Activated T-cell treated with anti-CD3 and anti-CD28 coated beads, Interleukin-2, amount 50 U/mL, for 72 hours (primary cell): ENCODE results near the gene IQGAP2. TPM values are rescaled to one million over a fixed set of nuclear protein-coding genes. Genes with fewer than 3 reads are reported as not detected.

Experiments
- ATAC-seq, 2 donors: fragments of 150-1000 bp; cut with Tn5 transposase; replicated peaks in 1 of 2; 2 replicates each; pipeline ENCODE4 v1.10.0; 2021; ENCODE audit warnings: moderate library complexity in 2 of 2, mild to moderate bottlenecking in 1 of 2
- DNase-seq, 2 donors: peaks; one replicate each; pipeline ENCODE4 v3.0.0; 2021 to 2022; ENCODE audit warnings: mixed read lengths in 1 of 2
- H3K27ac Mint-ChIP-seq: one replicate; pipeline ENCODE4 v1.8.0; 2022; ENCODE audit warnings: mild to moderate bottlenecking, moderate library complexity, mixed read lengths
- H3K27me3 Mint-ChIP-seq: one replicate; pipeline ENCODE4 v1.8.0; 2022; ENCODE audit warnings: low read depth, mixed read lengths
- H3K36me3 Mint-ChIP-seq, 2 donors: one replicate each; pipeline ENCODE4 v1.8.0; 2022; ENCODE audit warnings: mixed read lengths in 2 of 2, mild to moderate bottlenecking in 1 of 2; ENCODE audit not compliant: insufficient read depth in 2 of 2
- H3K4me1 Mint-ChIP-seq: one replicate; pipeline ENCODE4 v1.8.0; 2022; ENCODE audit warnings: low read depth, mixed read lengths
- H3K4me3 Mint-ChIP-seq, 2 donors: one replicate each; pipeline ENCODE4 v1.8.0; 2022; ENCODE audit warnings: mild to moderate bottlenecking in 2 of 2, mixed read lengths in 2 of 2, moderate library complexity in 2 of 2
- H3K9me3 Mint-ChIP-seq, 2 donors: one replicate each; pipeline ENCODE4 v1.8.0; 2022; ENCODE audit warnings: mixed read lengths in 2 of 2
- total RNA-seq, 2 donors: library from RNA; stranded (reverse); gene quantifications; one replicate each; pipeline ENCODE4 v1.2.3, GENCODE V29; 2022

The IQGAP2 gene
- total RNA-seq, 2 donors from 2014 or later: 78.0 to 108 TPM

DNA sequence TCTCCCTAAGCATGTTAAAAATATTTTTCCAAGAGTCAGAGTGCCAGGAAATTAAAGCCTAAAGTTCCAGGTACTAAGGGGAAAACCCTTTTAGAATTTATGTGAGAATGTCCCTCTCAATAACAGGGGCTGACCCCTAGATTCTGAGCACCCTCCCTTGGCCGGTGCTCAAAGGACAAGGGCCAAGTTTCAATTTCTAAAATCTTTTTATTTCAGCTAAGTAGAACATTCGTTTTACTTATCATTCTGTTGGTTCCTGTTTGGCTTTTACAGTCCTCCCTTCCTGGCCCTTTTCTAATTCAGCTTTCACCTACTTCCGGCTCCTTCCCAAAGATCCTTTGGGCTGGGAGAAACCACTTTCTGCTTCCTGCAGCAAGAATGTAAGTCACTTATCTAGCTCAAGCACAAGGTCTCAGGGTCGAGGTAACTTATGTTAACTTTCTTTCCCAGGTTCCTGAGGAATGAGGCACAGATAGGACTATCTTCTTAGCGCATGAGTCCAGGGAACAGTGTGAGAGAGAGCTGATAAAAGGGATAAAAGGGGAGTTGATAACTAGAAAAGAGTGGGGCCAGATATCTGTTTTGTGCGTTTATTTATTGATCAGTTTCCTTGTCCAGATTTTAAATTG, 254.7 kb downstream of the IQGAP2 start:
- DNase-seq: no peak
- Mint-ChIP-seq H3K4me1 (peaks cover 4% of the 10 kb centered on the region), H3K27ac (peak overlapping the region; percentile 32), H3K27me3 (no peaks in the 10 kb centered on the region), H3K36me3 (peaks cover 7 to 12% of the 10 kb centered on the region in 2 donors), H3K9me3 (no peaks in the 10 kb centered on the region), H3K4me3 (no peak overlapping the region)
- ATAC-seq: no peak

- Mint-ChIP-seq H3K4me3 (no peak overlapping the region), H3K4me1 (no peaks in the 10 kb centered on the region), H3K9me3 (no peaks in the 10 kb centered on the region), H3K27me3 (no peaks in the 10 kb centered on the region), H3K36me3 (peaks cover 4 to 10% of the 10 kb centered on the region in 2 donors), H3K27ac (no peak overlapping the region)
- DNase-seq: no peak
- no peak for ATAC-seq
Measured at GRCh38 chr5:76660360-76660759, 257.3 kb downstream of the IQGAP2 start.

DNA sequence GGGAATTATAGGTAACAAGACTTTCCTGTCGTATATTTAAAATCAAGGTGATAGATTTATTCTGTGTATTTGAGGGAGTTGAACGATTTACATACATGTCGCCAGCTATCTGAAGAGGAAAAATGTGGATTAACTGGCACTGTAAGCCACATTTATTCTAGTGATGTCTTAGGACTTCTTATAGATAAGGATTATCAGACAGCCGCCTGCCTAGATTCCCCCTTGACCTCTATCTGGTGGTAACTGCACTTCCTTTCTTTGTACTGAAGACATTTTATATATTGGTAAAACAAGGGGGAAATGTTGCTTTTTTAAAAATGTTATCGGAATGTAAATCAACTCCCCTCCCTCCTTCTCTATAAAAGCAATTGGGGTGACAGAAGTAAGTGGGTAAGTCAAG, 259.4 kb downstream of the IQGAP2 start:
- Mint-ChIP-seq H3K9me3 (no peaks in the 10 kb centered on the region), H3K4me1 (no peaks in the 10 kb centered on the region), H3K27me3 (no peaks in the 10 kb centered on the region), H3K4me3 (no peak overlapping the region), H3K36me3 (peaks cover 4 to 11% of the 10 kb centered on the region in 2 donors), H3K27ac (peak overlapping the region; percentile 40)
- ATAC-seq (no peak), DNase-seq (no peak)

DNA sequence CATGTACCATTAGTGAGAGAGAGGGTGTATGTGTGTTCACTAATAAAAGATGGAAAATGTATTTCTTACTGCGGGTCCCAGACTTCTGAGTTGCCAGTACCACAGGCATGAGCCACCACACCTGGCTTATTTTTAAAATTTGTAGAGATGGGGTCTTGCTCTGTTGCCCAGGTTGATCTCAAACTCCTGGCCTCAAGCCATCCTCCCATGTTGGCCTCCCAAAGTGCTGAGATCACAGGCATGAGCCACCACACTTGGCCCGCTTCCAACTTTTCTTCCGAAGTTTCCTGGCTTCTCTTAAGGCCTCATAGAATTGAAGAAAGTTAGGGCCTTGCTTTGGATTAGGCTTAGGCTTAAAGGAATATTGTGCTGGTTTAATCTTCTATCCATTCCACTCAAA, 260.5 kb downstream of the IQGAP2 start:
- ATAC-seq (no peak), DNase-seq (no peak)
- H3K36me3 Mint-ChIP-seq: peaks cover 3 to 14% of the 10 kb centered on the region in 2 donors
- no peak overlapping the region for H3K27ac Mint-ChIP-seq
- no peaks in the 10 kb centered on the region for H3K4me1 Mint-ChIP-seq
- H3K4me3 Mint-ChIP-seq: no peak overlapping the region
- no peaks in the 10 kb centered on the region for H3K9me3 Mint-ChIP-seq
- no peaks in the 10 kb centered on the region for H3K27me3 Mint-ChIP-seq

DNA sequence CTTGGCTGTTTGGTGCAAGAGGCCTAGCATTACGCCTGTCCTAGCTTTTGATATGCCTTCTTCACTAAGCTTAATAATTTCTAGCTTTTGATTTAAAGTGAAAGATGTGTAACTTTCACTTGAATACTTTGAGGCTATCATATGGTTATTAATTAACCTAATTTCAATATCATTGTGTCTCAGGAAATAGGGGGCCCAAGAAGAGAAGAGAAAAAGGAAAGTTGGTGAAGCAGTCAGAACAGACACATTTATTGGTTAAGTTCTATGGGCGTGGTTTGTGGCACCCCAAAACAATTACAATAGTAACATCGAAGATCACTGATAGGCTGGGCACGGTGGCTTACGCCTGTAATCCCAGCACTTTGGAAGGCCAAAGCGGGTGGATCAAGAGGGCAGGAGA, 261.0 kb downstream of the IQGAP2 start:
- H3K4me3 Mint-ChIP-seq: no peak overlapping the region
- peaks cover 3 to 14% of the 10 kb centered on the region in 2 donors for H3K36me3 Mint-ChIP-seq
- no peaks in the 10 kb centered on the region for H3K4me1 Mint-ChIP-seq
- no peak for DNase-seq
- H3K9me3 Mint-ChIP-seq: no peaks in the 10 kb centered on the region
- H3K27me3 Mint-ChIP-seq: no peaks in the 10 kb centered on the region
- ATAC-seq: no peak
- H3K27ac Mint-ChIP-seq: no peak overlapping the region

GRCh38 chr5:76667495-76667894, 264.4 kb downstream of the IQGAP2 start:
- peaks cover 7 to 18% of the 10 kb centered on the region in 2 donors for H3K36me3 Mint-ChIP-seq
- H3K9me3 Mint-ChIP-seq: no peaks in the 10 kb centered on the region
- H3K4me3 Mint-ChIP-seq: no peak overlapping the region
- H3K27ac Mint-ChIP-seq: no peak overlapping the region
- H3K4me1 Mint-ChIP-seq: no peaks in the 10 kb centered on the region
- H3K27me3 Mint-ChIP-seq: no peaks in the 10 kb centered on the region
- no peak for ATAC-seq
- no peak for DNase-seq

GRCh38 chr5:76669245-76669644, 266.2 kb downstream of the IQGAP2 start:
- H3K27me3 Mint-ChIP-seq: no peaks in the 10 kb centered on the region
- H3K36me3 Mint-ChIP-seq: peaks cover 7 to 13% of the 10 kb centered on the region in 2 donors
- H3K4me1 Mint-ChIP-seq: no peaks in the 10 kb centered on the region
- DNase-seq (no peak), ATAC-seq (no peak)
- H3K27ac Mint-ChIP-seq: no peak overlapping the region
- no peaks in the 10 kb centered on the region for H3K9me3 Mint-ChIP-seq
- H3K4me3 Mint-ChIP-seq: no peak overlapping the region

GRCh38 chr5:76670508-76670907, 267.4 kb downstream of the IQGAP2 start:
- no peak for DNase-seq
- peak overlapping the region; percentile 29 for H3K27ac Mint-ChIP-seq

GRCh38 chr5:76672242-76672641, 269.2 kb downstream of the IQGAP2 start:
- H3K36me3 Mint-ChIP-seq: peaks cover 7 to 21% of the 10 kb centered on the region in 2 donors
- no peak for ATAC-seq

More at GRCh38 chr5:76670508-76670907, 267.4 kb downstream of the IQGAP2 start:
- Mint-ChIP-seq H3K36me3 (peaks cover 7 to 16% of the 10 kb centered on the region in 2 donors), H3K4me3 (no peak overlapping the region), H3K4me1 (no peaks in the 10 kb centered on the region), H3K27me3 (no peaks in the 10 kb centered on the region), H3K9me3 (no peaks in the 10 kb centered on the region)
- ATAC-seq: no peak

GRCh38 chr5:76673125-76673524, 270.0 kb downstream of the IQGAP2 start:
- Mint-ChIP-seq H3K27ac (no peak overlapping the region), H3K4me1 (no peaks in the 10 kb centered on the region), H3K27me3 (no peaks in the 10 kb centered on the region), H3K4me3 (no peak overlapping the region), H3K9me3 (no peaks in the 10 kb centered on the region), H3K36me3 (peaks cover 7 to 19% of the 10 kb centered on the region in 2 donors)
- ATAC-seq (no peak), DNase-seq (no peak)

More at GRCh38 chr5:76672242-76672641, 269.2 kb downstream of the IQGAP2 start:
- no peaks in the 10 kb centered on the region for H3K27me3 Mint-ChIP-seq
- DNase-seq: no peak
- H3K9me3 Mint-ChIP-seq: no peaks in the 10 kb centered on the region
- no peaks in the 10 kb centered on the region for H3K4me1 Mint-ChIP-seq
- no peak overlapping the region for H3K27ac Mint-ChIP-seq
- H3K4me3 Mint-ChIP-seq: no peak overlapping the region

DNA sequence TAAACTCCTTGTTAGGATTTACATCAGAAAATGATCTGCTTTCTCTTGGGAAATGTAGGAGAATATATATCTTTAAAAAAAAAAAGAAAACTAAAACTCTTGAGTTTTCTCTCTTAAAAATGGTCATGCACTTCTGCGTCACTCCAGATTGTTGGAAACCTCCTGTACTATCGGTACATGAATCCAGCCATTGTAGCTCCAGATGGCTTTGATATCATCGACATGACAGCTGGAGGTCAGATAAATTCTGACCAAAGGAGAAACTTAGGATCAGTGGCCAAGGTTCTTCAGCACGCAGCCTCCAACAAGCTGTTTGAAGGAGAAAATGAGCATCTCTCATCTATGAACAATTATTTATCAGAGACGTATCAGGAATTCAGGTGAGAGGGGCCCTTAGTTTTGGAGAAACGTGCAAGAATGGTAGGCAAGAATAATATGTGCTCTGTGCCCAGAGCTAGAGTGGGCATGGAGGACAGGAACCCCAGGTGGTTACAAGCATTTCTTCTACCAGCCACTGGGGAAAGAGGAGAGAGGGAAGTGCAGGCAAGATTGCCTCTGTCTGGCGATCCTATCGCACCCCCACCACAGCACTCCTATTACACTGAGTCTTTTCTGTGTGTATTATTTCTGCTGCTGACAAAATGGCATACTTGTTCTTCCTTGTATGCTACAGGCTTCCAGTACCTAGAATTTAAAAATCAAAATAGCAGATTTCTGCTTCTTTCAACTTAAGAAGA, 271.4 kb downstream of the IQGAP2 start:
- DNase-seq: no peak
- ATAC-seq: no peak
- no peak overlapping the region for H3K27ac Mint-ChIP-seq
- no peak overlapping the region for H3K4me3 Mint-ChIP-seq
- peaks cover 3 to 18% of the 10 kb centered on the region in 2 donors for H3K36me3 Mint-ChIP-seq
- no peaks in the 10 kb centered on the region for H3K4me1 Mint-ChIP-seq
- no peaks in the 10 kb centered on the region for H3K9me3 Mint-ChIP-seq
- no peaks in the 10 kb centered on the region for H3K27me3 Mint-ChIP-seq

GRCh38 chr5:76675364-76675763, 272.3 kb downstream of the IQGAP2 start:
- H3K27ac Mint-ChIP-seq: no peak overlapping the region
- no peaks in the 10 kb centered on the region for H3K27me3 Mint-ChIP-seq
- peaks cover 7% of the 10 kb centered on the region for H3K4me1 Mint-ChIP-seq
- no peak for DNase-seq
- ATAC-seq: no peak
- no peak overlapping the region for H3K4me3 Mint-ChIP-seq
- H3K36me3 Mint-ChIP-seq: peaks cover 3 to 20% of the 10 kb centered on the region in 2 donors
- no peaks in the 10 kb centered on the region for H3K9me3 Mint-ChIP-seq

GRCh38 chr5:76677849-76678472, 274.9 kb downstream of the IQGAP2 start:
- DNase-seq (no peak), ATAC-seq (no peak)
- no peak overlapping the region for H3K27ac Mint-ChIP-seq
- H3K9me3 Mint-ChIP-seq: no peaks in the 10 kb centered on the region
- H3K36me3 Mint-ChIP-seq: peaks cover 4 to 19% of the 10 kb centered on the region in 2 donors
- no peak overlapping the region for H3K4me3 Mint-ChIP-seq
- H3K4me1 Mint-ChIP-seq: peaks cover 9% of the 10 kb centered on the region
- no peaks in the 10 kb centered on the region for H3K27me3 Mint-ChIP-seq
